ACHN (cell line): ENCODE data around the gene UMAD1.
A peak's percentile ranks its signal among the peaks of the same experiment; 100 is the strongest.
"Not testable (repeated sequence)": the region's sequence is repeated elsewhere in the genome, so short reads cannot be mapped to it uniquely, and the experiment has no call there.

Experiments used
- DNase-seq: peaks from one replicate; pipeline ENCODE4 v3.0.0-alpha.2; 2015
- in situ Hi-C: cut with HindIII; loops from 2 replicates; pipeline ENCODE4 v1.10.0; 2017; ENCODE audit warnings: low sequenced_read_pairs, low pct_ligation_motif_present, low pct_unique_long_range_greater_than_20kb

The UMAD1 gene

DNA sequence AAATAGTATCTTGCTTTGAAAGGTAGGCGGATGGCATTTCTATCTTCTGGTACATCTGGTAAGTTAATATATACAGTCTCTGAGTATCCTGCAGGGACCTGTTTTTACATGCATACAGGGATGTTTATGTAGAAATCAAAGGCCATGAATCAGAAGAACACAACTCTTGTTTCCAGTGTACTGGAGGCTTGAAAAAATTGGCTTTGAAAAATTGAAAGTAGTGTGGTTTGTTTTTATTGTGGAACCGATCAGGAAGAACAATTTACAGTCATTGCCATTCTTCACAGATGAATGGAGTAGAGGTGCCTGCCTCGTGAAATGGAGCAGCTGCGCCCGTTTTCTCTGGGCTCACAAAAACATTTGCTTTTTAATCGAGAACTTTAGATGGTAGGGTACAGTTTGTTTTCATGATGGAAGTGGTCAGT, 131.9 kb downstream of the UMAD1 start:
- DNase-seq = peak; percentile 38

DNA sequence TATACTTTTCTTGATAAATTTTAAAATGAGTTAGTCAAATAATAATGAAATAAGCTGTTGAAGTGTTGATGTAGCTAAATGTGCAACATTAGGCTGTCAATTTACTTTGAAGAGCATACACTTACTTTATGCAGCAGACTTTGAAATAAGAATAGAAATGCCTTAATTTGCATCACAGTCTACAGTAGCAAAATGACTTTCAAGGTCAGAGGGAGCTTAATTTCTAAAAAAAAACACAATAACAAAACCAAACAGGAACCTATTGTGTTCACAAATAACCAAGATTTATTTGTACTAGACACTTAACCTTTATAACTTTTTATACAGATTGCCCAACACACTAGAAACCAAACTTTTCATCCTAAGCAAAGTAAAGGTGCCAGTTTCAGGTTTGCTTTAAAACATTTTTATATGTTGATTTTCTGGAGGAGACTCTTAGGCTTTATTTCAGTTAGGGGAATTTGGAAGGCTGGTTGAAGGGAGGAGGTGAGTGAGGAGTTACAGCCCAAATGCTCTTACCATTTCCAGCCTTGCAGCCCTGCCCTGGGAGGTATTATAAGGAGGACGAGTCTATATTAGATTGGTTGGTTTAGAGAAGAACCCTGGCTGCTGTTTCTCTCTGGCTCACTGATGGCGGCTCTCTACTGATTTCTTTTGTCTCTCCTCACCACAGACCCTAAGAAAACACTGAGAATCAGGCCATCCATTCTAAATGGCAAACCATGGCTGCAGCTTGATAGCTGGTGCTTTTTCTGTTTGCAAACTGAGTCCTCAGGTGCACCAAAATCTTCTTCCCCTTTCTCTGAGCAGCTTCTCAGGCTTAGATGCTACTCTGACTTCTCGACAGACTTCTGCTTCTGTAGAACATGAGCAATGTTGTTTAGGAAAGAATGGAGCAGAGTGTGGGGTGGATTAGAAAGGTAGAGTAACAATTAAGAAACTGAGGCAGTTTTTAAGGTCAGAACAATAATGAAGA, 133.1 kb downstream of the UMAD1 start:
- DNase-seq = no peak
- in situ Hi-C loops = no loop called here

More for the DNA sequence above, 131.9 kb downstream of the UMAD1 start:
- in situ Hi-C loops = no loop called here

DNA sequence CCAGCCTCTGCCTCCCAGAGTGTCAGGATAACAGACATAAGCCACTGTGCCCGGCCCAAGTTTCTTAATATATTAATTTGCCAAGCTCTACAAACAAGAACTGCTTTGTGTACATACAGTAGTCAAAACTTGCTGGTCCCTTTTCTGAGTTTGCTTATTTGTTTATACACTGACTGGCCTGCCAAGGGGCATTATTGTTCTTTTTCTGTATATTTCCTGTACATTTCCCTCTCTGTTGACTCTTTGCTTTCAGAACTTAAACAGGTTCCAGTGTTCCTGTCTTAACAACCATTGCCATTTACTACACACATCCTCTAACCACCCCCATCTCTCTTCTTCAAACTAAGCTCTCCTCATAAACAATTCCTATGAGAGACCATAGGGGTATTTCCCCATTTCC, 139.3 kb downstream of the UMAD1 start:
- DNase-seq = no peak

DNA sequence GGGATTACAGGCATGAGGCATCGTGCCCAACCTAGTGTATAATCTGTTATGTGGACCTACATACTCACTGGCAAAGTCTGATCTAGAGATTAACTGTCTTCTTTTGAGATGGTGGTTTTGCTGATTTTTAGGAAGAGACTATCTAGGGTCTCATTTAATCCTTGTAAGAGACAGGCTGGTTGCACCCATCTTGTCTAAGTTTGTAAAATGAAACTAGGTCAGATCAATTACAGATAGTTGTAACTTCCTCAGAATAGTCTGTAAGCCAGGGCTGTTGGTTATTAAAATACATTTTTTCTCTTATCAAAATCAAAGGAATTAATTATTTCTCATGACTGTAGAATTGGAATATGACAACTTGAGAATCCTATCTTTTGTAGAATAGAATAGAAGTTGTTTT, 142.4 kb downstream of the UMAD1 start:
- in situ Hi-C loops = no loop called here
- no peak for DNase-seq

More for the DNA sequence above, 139.3 kb downstream of the UMAD1 start:
- in situ Hi-C loops = no loop called here

DNA sequence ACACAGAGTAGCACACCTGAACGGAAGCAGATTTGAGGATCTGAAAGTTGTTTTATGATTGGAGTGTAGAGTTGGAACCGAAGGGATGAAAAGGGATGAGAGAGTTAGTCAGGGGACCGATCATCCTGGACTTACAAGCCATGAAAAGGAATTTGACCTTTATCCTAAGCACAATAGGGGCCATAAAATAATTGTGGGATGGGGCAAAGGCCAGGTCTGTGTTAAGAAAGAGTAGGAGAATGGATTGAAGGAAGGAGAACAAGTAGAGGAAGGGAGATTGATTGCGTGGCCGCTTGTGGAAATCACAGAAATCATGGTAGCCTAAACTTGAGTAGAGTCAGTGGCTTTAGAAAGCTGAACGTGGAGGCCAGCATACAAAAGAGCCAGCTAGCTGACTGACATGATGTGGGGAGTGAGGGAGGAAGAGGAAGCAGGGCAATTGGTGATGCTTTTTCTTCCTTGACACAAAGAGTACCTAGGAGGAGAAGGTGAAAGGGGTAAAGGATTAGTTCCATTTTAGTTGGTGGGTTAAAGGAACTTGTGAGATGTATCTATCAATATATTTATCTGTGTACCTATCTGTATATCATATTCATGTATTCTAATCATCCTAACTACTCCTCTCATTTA, 144.9 kb downstream of the UMAD1 start:
- in situ Hi-C loops = no loop called here
- DNase-seq = no peak

DNA sequence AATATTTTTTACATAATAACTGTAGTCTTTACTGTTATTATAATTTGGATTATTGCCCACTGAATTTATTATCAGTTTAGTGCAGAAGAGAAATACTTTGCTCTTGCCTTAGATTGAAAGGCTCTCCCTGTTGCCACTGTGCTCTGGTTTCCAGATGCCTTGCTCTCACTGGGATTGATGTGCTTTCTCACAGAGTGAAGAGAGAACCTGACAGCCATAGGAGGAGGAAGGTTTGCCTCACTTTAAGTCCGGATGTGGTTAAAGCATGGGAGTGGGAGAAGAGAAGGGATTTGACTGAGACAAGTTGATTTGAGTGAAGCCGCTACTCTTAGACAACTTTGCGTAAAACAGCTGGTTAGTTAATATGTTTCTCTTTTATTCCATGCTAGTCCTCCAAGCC, 146.0 kb downstream of the UMAD1 start:
- no peak for DNase-seq
- in situ Hi-C loops = no loop called here

DNA sequence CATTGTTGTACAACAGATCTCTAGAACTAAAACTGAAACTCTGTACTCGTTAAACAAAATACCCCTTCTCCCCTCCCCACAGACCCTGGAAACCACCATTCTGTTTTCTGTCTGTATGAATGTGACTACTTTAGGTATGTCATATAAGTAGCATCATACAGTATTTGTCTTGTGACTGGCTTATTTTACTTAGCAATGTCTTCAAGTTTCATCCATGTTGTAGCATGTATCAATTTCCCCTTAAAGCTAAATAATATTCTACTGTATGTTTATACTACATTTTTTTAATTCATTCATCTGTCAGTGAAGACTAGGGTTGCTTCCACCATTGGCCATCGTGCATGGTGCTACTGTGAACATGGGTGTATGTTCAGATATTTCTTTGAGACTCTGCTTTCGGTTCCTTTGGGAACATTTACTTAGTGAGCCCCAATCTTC, 149.0 kb downstream of the UMAD1 start:
- in situ Hi-C loops = no loop called here
- no peak for DNase-seq

DNA sequence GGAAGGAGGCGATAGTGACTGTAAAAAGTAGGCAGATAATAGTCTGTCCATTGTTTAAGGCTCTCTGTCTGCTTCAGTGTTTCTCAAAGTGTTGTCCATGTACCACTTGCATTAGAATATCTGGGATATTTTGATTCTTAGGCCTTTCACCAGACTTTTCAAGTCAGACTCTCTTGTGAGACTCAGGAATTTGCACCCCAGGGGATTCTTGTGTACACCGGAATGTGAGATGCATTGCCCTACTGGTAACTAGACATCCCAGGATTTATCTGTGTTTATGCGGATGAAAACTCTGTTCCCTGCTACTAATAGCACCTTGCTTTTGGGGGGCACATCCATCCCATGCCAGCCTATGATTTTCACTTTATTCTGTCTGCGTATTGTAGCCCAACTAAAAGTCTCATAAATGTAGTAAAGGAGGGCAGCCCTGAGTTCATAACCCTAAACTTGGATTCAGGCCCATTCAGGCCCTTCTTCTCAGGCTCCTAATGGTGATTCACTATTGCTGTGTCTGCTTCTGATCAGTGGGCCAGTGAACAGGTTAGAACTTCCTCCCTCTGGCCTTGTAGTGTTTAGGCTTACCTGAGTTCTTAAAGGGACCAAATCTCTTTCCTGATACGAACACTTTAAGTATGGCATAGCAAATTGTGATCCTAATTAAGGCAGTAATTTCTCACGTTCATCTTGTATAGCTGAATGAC, 149.6 kb downstream of the UMAD1 start:
- DNase-seq = no peak
- in situ Hi-C loops = no loop called here

DNA sequence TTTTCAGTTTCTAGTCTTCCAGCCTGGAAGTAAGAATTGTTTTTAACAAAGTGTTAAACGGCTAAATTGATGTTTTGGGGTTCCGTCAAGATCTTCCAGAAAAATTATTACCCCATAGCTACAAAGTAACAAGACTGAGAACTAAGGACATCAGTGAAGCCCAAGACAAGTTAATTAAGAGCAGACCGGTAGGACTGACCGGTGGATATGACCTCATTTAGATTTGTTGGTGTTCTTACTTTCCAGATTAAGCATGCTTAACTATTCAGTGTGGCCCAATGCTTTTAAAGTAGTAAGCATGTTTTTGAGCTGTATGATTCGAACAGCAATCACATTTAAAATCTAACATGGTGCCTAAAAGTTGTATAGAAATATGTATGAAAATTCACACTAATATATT, 151.0 kb downstream of the UMAD1 start:
- no peak for DNase-seq
- in situ Hi-C loops = no loop called here

DNA sequence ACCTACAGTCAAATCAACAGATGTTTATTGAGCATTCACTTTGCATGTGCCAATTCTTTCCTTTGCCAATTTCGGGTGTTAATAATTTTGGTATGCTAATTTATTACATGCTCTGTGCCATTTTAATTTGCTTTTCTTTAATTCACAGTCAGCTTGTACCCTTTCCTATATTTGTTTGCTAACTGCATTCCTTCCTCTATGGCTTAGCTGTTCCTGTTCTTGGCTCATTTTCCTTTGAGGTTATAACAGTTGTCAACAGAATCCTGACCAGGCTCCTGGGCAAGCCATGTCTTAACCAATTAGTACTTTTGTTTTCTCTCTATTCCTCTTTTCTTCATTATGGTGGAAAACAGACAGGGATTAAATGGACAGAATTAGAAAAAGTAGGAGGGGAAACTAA, 151.5 kb downstream of the UMAD1 start:
- in situ Hi-C loops = no loop called here
- no peak for DNase-seq

DNA sequence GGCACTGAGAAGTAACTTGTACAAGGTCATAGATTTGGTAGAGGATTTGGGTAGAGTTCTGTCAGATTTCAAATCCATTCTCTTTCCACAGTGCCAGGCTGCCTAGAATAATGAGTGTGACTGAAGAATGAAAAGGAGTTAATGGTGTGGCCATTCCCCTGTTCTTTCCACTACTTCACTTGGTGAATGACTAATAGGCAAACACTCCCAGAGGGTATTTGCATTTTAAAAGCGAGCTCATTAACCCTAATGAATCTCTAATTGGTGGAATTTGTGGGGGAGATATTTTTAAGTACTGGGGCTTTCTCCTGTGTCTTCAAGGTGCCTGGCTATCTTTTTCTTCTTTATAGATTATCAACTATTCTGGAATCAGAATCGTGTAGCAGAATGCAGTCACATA, 152.7 kb downstream of the UMAD1 start:
- in situ Hi-C loops = no loop called here
- DNase-seq = no peak

DNA sequence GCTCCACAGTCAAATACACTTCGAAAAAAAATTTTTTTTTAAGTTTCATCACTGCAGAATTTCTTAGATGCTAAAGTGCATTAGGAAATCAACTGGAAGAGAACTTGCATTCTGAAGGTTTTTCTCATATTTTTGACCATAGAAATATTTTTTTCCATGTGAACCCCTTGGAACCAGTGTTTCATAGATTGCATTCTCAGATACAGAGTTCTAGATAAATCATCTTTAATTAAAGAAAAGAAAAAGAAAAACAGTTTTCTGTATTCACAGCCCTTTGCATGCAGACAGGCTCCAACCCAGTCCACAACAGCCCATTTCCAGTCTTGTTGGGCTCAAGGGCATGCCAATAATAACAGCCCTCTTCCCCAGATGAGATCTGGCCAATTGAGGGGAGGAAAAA, 153.4 kb downstream of the UMAD1 start:
- in situ Hi-C loops = no loop called here
- DNase-seq = no peak

DNA sequence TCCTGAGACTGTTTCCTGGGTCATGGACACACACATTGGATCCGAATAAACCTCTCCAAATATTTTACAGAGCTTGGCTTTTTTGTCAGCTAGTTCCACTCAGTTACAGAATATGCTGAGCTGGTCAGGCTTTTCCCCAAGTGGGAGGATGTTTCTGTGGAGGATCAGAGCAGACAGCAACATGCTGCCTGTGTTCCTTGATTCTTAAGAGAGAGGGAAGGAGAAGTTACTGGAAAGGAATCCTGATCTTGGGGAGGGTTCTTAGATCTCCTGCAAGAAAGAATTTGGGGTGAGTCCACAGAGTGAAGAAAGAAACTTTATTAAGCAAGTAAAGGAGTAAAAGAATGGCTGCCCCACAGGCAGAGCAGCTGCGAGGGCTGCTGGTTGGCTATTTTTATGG, 154.7 kb downstream of the UMAD1 start:
- no peak for DNase-seq
- in situ Hi-C loops = no loop called here

DNA sequence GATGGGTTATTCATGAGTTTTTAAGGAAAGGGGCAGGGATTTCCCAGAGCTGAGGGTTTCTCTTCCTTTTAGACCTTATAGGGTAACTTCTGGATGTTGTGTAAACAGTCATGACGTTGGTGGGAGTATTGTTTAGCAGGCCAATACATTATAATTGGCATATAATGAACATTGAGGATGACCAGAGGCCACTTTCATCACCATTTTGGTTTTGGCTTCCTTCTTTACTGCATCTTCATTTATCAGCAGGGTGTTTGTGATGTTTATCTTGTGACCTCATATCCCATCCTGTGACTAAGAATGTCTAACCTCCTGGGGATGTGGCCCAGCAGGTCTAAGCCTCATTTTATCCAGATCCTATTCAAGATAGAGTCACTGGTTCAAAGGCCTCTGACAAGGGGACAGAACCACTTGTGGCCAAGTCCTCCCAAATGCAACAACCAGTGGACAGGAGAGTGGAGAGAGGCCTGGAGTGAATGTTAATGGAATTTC, 155.1 kb downstream of the UMAD1 start:
- no peak for DNase-seq
- in situ Hi-C loops = no loop called here

DNA sequence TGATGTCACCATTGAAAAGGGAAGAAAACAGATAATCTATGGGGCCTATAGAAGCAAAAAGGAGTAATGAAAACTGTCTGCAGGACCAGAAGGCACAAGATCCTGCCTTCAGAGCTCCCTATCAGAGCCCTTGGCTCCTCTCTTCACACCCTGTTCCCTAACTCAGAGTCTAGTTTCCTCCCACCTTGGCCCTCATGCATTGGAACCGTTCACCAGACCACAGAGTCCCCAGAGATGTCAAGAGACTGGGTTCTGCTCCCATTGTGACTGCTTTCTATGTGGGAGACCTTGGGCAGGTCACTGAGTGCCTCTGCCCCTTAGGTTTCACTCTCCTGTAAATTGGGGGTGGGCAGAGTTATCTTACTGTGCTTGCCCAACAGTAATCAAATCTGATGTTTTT, 158.0 kb downstream of the UMAD1 start:
- in situ Hi-C loops = no loop called here
- DNase-seq = no peak

DNA sequence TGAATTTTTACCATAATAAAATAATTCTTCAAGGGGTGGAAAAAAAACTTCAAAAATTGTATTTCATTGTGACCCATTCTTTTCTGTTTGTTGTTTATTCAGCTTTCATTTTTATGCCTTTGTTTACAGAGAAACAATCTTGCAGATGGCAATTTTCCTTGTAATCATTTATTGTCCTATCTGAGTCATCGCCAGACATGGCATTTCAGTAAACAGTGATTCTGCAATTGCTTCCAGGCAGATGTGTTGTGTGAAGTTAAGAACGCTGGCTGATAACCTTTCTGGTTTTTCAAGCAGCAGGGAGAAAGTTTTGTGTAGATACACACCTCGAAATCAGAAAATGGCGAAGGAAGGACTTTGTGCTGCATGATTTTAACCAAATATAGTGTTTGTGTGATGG, 158.6 kb downstream of the UMAD1 start:
- DNase-seq = no peak
- in situ Hi-C loops = no loop called here

DNA sequence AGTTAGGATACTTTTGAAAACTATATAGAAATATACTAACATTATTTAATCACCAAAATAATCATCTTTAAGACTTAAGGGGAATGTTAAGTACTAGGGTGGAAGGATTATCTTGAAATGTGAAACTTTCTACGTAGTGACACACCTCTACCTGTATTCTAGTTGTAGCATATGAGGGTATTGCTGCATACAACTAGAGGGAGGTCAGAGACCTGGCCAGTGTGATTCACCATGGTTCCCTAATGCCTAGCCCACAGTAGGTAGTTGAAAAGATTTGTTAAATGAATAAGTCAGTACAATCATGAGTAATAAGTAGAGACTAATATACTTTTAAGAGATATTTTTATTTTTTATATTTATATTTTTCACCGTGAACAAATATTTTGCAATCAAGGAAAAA, 162.0 kb downstream of the UMAD1 start:
- DNase-seq = no peak
- in situ Hi-C loops = no loop called here

DNA sequence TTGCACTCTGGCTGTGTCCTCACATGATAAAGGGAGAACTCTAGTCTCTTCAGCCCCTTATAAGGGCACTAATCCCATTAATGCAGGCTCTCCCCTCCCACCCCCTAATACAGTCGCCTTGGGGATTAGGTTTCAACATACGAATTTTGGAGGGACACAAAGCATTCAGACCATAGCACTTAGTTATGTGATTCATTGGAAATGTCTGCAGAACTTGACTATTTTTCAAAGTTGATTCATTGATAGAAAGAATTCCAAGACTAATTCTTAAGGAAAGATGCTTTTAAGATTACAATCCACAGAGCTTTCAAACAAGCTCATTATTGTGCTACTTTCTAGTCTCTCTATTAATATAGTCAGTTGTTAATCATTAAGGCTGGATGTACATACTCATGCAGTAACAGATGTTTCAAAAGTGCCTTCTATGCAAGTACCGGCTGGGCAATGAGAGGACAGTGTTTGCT, 163.2 kb downstream of the UMAD1 start:
- no peak for DNase-seq
- in situ Hi-C loops = no loop called here

DNA sequence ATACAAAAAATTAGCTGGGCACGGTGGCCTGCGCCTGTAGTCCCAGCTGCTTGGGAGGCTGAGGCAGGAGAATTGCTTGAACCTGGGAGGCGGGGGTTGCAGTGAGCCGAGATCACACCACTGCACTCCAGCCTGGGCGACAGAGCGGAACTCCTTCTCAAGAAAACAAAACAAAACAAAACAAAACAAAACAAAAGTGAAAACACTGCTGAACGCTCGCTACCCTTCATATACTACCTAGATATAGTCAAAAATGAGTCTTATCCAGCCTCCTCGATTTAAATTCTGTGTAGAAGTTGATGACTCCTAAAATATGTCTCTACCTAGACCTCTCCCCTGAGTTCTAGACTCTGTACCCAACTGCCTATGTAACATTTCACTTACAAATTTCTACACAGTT, 164.3 kb downstream of the UMAD1 start:
- DNase-seq, in situ Hi-C loops: not testable (repeated sequence)
